A549 (cell line): ENCODE measurements around the gene EXPH5. TPM values are rescaled to one million over a fixed set of nuclear protein-coding genes. Genes with fewer than 3 reads are reported as not detected.

ENCODE experiments used
- ATAC-seq, 2 experiments: fragments of 200-7000 bp in 1 of 2; fragments of >200 bp in 1 of 2; cut with Nextera tagmentation in 1 of 2; cut with Tn5 transposase in 1 of 2; 3 replicates each; pipeline versions ENCODE4 v1.8.0 to v1.9.1; 2018 to 2020; ENCODE audit warnings: mild to moderate bottlenecking in 1 of 2, moderate library complexity in 1 of 2
- CTCF ChIA-PET: fragments of 300-600 bp; sonication (Branson Sonifier 250); formaldehyde crosslinking; extraction: SDS; loops from one replicate; lab custom pipeline; 2021; ENCODE audit warnings: antibody characterized with exemption, inconsistent platforms; lab: Yijun Ruan, JAX
- POLR2A ChIA-PET: fragments of 350-600 bp; formaldehyde crosslinking; extraction: SDS; loops from one replicate; lab custom pipeline; 2021; ENCODE audit warnings: antibody characterized with exemption, inconsistent platforms; lab: Yijun Ruan, JAX
- DNase-seq, 2 experiments: peaks; one replicate each; pipeline versions ENCODE4 v3.0.0 to v3.0.0-alpha.2; 2011 to 2016; ENCODE audit warnings: low read depth in 1 of 2, low spot score in 1 of 2
- FAIRE-seq: peaks from 2 replicates; lab custom pipeline; 2011; peaks lifted over from hg19 to GRCh38; lab: Jason Lieb, UNC
- H3K27ac ChIP-seq, 2 experiments: fragments of >200 bp; sonication (Bioruptor Twin); formaldehyde crosslinking; 3 replicates each; pipeline ENCODE4 v1.5.1; 2016 to 2017
- H3K4me1 ChIP-seq: fragments of >200 bp; sonication (Bioruptor Twin); formaldehyde crosslinking; 3 replicates; pipeline ENCODE4 v1.6.1; 2016
- H3K4me2 ChIP-seq: fragments of >200 bp; sonication (Bioruptor Twin); formaldehyde crosslinking; 3 replicates; pipeline ENCODE4 v1.6.1; 2016
- H3K4me3 ChIP-seq: fragments of >200 bp; sonication (Bioruptor Twin); formaldehyde crosslinking; 3 replicates; pipeline ENCODE4 v1.5.1; 2016
- H3K9me3 ChIP-seq: fragments of >200 bp; sonication (Bioruptor Twin); formaldehyde crosslinking; 3 replicates; pipeline ENCODE4 v1.6.1; 2016
- BHLHE40 ChIP-seq: IDR thresholded peaks from 2 replicates; pipeline ENCODE4 v1.6.1; 2012; ENCODE audit warnings: low read depth, low read length, inconsistent platforms
- CEBPB ChIP-seq, 2 experiments: fragments of >200 bp in 1 of 2; sonication (Bioruptor Twin) in 1 of 2; formaldehyde crosslinking in 1 of 2; IDR thresholded peaks; 2 replicates each; pipeline ENCODE4 v1.6.1; 2012 to 2016
- CHD2 ChIP-seq: fragments of 150-350 bp; IDR thresholded peaks from 2 replicates; pipeline ENCODE4 v1.6.1; 2014; ENCODE audit warnings: low read length; ENCODE audit not compliant: partially characterized antibody
- CHD4 ChIP-seq: fragments of 200-600 bp; sonication (generic); IDR thresholded peaks from 2 replicates; pipeline ENCODE4 v1.6.1; 2016; ENCODE audit warnings: antibody characterized with exemption, mild to moderate bottlenecking, borderline replicate concordance
- EHF ChIP-seq: fragments of 250-450 bp; sonication (Bioruptor Pico); IDR thresholded peaks from 2 replicates; pipeline ENCODE4 v1.5.0; 2020; ENCODE audit warnings: mild to moderate bottlenecking
- EHMT2 ChIP-seq: fragments of 200-600 bp; sonication (generic); IDR thresholded peaks from 2 replicates; pipeline ENCODE4 v1.6.1; 2016; ENCODE audit warnings: antibody characterized with exemption, low read depth, mild to moderate bottlenecking, moderate library complexity
- ESRRA ChIP-seq: fragments of 150-350 bp; IDR thresholded peaks from 2 replicates; pipeline ENCODE4 v1.6.1; 2014; ENCODE audit warnings: mild to moderate bottlenecking, low read length, borderline replicate concordance
- FOSB ChIP-seq: fragments of 250-450 bp; sonication (Bioruptor Pico); IDR thresholded peaks from 2 replicates; pipeline ENCODE4 v1.5.0; 2020; ENCODE audit warnings: mild to moderate bottlenecking, moderate library complexity
- FOSL2 ChIP-seq, 2 experiments: fragments of 450-650 bp in 1 of 2; fragments of >200 bp in 1 of 2; sonication (Bioruptor Twin) in 1 of 2; formaldehyde crosslinking; IDR thresholded peaks; 2 replicates each; pipeline versions ENCODE4 v1.5.0 to v1.6.1; 2016 to 2020; ENCODE audit warnings: mild to moderate bottlenecking in 1 of 2, moderate library complexity in 1 of 2
- GATA3 ChIP-seq: IDR thresholded peaks from 2 replicates; pipeline ENCODE4 v1.6.1; 2012; ENCODE audit warnings: borderline replicate concordance
- HOXA7 ChIP-seq: fragments of 250-450 bp; sonication (Bioruptor Pico); IDR thresholded peaks from 2 replicates; pipeline ENCODE4 v1.5.0; 2020; ENCODE audit warnings: mild to moderate bottlenecking, moderate library complexity
- HOXB13 ChIP-seq: fragments of 250-450 bp; sonication (Bioruptor Pico); IDR thresholded peaks from 2 replicates; pipeline ENCODE4 v1.5.0; 2020; ENCODE audit warnings: low read depth, mild to moderate bottlenecking, moderate library complexity
- HOXB5 ChIP-seq: fragments of 250-450 bp; sonication (Bioruptor Pico); IDR thresholded peaks from 2 replicates; pipeline ENCODE4 v1.5.0; 2020; ENCODE audit warnings: mild to moderate bottlenecking, moderate library complexity
- JUN ChIP-seq, 2 experiments: fragments of >200 bp; sonication (Bioruptor Twin); formaldehyde crosslinking; IDR thresholded peaks; 2 replicates in 1 of 2; 3 replicates in 1 of 2; pipeline ENCODE4 v1.6.1; 2016 to 2017
- JUNB ChIP-seq: fragments of >200 bp; sonication (Bioruptor Twin); formaldehyde crosslinking; IDR thresholded peaks from 2 replicates; pipeline ENCODE4 v1.6.1; 2016
- KDM1A ChIP-seq: fragments of 200-600 bp; sonication (generic); IDR thresholded peaks from 2 replicates; pipeline ENCODE4 v1.6.1; 2016; ENCODE audit warnings: low read depth, mild to moderate bottlenecking
- KDM5A ChIP-seq: fragments of 200-600 bp; sonication (generic); IDR thresholded peaks from 2 replicates; pipeline ENCODE4 v1.6.1; 2016; ENCODE audit warnings: antibody characterized with exemption, mild to moderate bottlenecking
- MAFK ChIP-seq: fragments of 450-650 bp; IDR thresholded peaks from 2 replicates; pipeline ENCODE4 v1.6.1; 2014; ENCODE audit not compliant: partially characterized antibody
- MAZ ChIP-seq: fragments of 150-350 bp; IDR thresholded peaks from 2 replicates; pipeline ENCODE4 v1.6.1; 2014; ENCODE audit warnings: antibody characterized with exemption, low read depth, low read length, borderline replicate concordance
- NPAS2 ChIP-seq: fragments of 250-450 bp; sonication (Bioruptor Pico); IDR thresholded peaks from 2 replicates; pipeline ENCODE4 v1.8.0; 2022; ENCODE audit warnings: mild to moderate bottlenecking, moderate library complexity, borderline replicate concordance
- PHF8 ChIP-seq: fragments of 200-600 bp; sonication (generic); IDR thresholded peaks from 2 replicates; pipeline ENCODE4 v1.6.1; 2016; ENCODE audit warnings: low read depth, mild to moderate bottlenecking, antibody characterized with exemption, moderate library complexity, borderline replicate concordance
- POLR2AphosphoS2 ChIP-seq: conservative IDR thresholded peaks from 2 replicates; pipeline ENCODE4 v1.6.1; 2012; ENCODE audit warnings: low read length, improper control_type of control experiment, inconsistent platforms
- RAD21 ChIP-seq, 2 experiments: fragments of >200 bp in 1 of 2; sonication (Bioruptor Twin) in 1 of 2; formaldehyde crosslinking in 1 of 2; IDR thresholded peaks in 1 of 2; conservative IDR thresholded peaks in 1 of 2; 2 replicates in 1 of 2; 3 replicates in 1 of 2; pipeline ENCODE4 v1.6.1; 2012 to 2018; ENCODE audit warnings: inconsistent platforms in 1 of 2
- RARB ChIP-seq: fragments of 250-450 bp; sonication (Bioruptor Pico); IDR thresholded peaks from 2 replicates; pipeline ENCODE4 v1.8.0; 2021; ENCODE audit warnings: mild to moderate bottlenecking, moderate library complexity
- RCOR1 ChIP-seq: fragments of 150-350 bp; IDR thresholded peaks from 2 replicates; pipeline ENCODE4 v1.6.1; 2014; ENCODE audit warnings: antibody characterized with exemption, low read length, low read depth
- RFX5 ChIP-seq: fragments of 450-650 bp; IDR thresholded peaks from 2 replicates; pipeline ENCODE4 v1.7.1; 2014; ENCODE audit warnings: antibody characterized with exemption, mild to moderate bottlenecking, moderate library complexity
- RNF2 ChIP-seq: fragments of 200-600 bp; sonication (generic); IDR thresholded peaks from 2 replicates; pipeline ENCODE4 v1.6.1; 2016; ENCODE audit warnings: low read depth, mild to moderate bottlenecking, antibody characterized with exemption, moderate library complexity, borderline replicate concordance
- TFCP2L1 ChIP-seq: fragments of 250-450 bp; sonication (Bioruptor Pico); IDR thresholded peaks from 2 replicates; pipeline ENCODE4 v1.5.0; 2021; ENCODE audit warnings: mild to moderate bottlenecking
- ZC3H11A ChIP-seq: fragments of 450-650 bp; IDR thresholded peaks from 2 replicates; pipeline ENCODE4 v1.6.1; 2014; ENCODE audit warnings: antibody characterized with exemption, mild to moderate bottlenecking
- ZFP36 ChIP-seq: fragments of 450-650 bp; IDR thresholded peaks from 2 replicates; pipeline ENCODE4 v1.6.1; 2014; ENCODE audit warnings: borderline replicate concordance; ENCODE audit not compliant: partially characterized antibody
- ZNF302 ChIP-seq: fragments of 250-450 bp; sonication (Bioruptor Pico); IDR thresholded peaks from 2 replicates; pipeline ENCODE4 v1.9.0; 2021; ENCODE audit warnings: inconsistent platforms, mild to moderate bottlenecking, moderate library complexity
- ZSCAN20 ChIP-seq: fragments of 250-450 bp; sonication (Bioruptor Pico); IDR thresholded peaks from 2 replicates; pipeline ENCODE4 v1.8.0; 2022; ENCODE audit warnings: mild to moderate bottlenecking, moderate library complexity
- WGBS: methylation state at CpG from one replicate; pipeline ENCODE4 v1.1.6; 2017; ENCODE audit errors: missing lambda C conversion rate; 5-methylcytosine and 5-hydroxymethylcytosine counted together
- polyA plus RNA-seq, 4 experiments: library from polyadenylated mRNA; depleted of rRNA in 3 of 4; stranded (reverse); fragments of >200 nt; fragmentation: RNase III in 1 of 4; extraction: RNeasy Plus Mini Kit Qiagen cat#74134 plus additional on column Dnase treatment in 1 of 4; gene quantifications; 2 replicates in 3 of 4; 3 replicates in 1 of 4; pipeline ENCODE4 v1.2.3, GENCODE V29; 2011 to 2017
- TF ChIP-seq, protein P1 (sequence below): fragments of >200 bp; sonication (Bioruptor Twin); formaldehyde crosslinking; IDR thresholded peaks from 2 replicates; pipeline ENCODE4 v1.6.1; 2016
- TF ChIP-seq, protein P2 (sequence below): fragments of 450-650 bp; IDR thresholded peaks from 2 replicates; pipeline ENCODE4 v1.6.1; 2014; ENCODE audit warnings: antibody characterized with exemption

EXPH5 gene
- polyA plus RNA-seq, 2 of the 4 experiments (the other 2 are of a cell fraction) = 0.01 to 0.37 TPM

DNA sequence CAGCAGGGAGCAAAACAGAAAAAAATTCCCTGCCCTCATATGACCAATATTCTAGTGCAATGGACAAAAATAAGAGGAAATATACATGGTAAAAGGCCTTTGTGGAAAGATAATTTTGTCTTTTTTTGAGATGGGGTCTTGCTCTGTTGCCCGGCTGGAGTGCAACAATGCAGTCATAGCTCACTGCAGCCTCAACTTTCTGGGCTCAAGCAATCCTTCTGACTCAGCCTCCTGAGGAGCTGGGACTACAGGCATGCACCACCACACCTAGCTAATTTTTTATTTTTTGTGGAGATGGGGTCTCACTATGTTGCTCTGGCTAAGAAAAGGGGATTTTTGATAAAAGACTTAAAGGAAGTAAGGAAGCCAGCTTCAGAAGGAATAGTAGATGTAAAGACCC, 45.6 kb upstream of the EXPH5 start:
- ATAC-seq = no peak
- 67% methylated on average over 1 of the region's 1 CpG for WGBS
- DNase-seq = no peak
- no peak overlapping the region for H3K27ac ChIP-seq
- ChIA-PET CTCF (interaction anchor here (1.0 kb wide), 1 partner anchor 16 kb away, joined by 3 read pairs; no protein-coding TSS in a partner anchor), POLR2A (no interaction called here)
- TF ChIP-seq NPAS2 (CRISPR knock-in tag) (no peak), ZSCAN20 (CRISPR knock-in tag) (no peak), RCOR1 (no peak), ESRRA (no peak), EHMT2 (no peak), KDM1A (no peak), RFX5 (no peak), FOSB (CRISPR knock-in tag) (no peak), ZFP36 (no peak), MAFK (no peak), TFCP2L1 (CRISPR knock-in tag) (no peak), EHF (CRISPR knock-in tag) (no peak), RAD21 (conservative IDR thresholded peaks at IDR 0.05 in 1 of 2, IDR thresholded peaks at IDR 0.05 in 1 of 2) (no peak), GATA3 (no peak), MAZ (no peak)
- TF ChIP-seq, protein P1, sequence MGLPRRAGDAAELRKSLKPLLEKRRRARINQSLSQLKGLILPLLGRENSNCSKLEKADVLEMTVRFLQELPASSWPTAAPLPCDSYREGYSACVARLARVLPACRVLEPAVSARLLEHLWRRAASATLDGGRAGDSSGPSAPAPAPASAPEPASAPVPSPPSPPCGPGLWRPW = no peak
- FAIRE-seq = no peak
- H3K4me3 ChIP-seq = no peak overlapping the region
- H3K4me2 ChIP-seq = no peak overlapping the region
- H3K9me3 ChIP-seq = no peaks in the 10 kb centered on the region
- H3K4me1 ChIP-seq = no peaks in the 10 kb centered on the region

DNA sequence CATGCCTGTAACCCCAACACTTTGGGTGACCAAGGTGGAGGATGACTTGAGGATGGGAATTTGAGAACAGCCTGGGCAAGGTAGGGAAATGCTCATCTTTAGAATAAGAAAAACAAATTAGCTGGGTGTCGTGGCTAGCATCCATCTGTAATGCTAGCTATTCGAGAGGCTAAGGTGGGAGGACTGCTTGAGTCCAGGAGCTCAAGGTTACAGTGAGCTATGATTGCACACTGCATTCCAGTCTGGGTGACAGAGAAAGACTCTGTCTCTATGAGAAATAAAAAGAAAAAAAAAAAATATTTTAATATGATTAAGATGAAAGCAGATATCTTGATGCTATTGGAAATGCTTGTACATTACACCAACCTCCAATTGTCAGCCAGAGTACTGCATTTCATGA, 42.7 kb upstream of the EXPH5 start:
- H3K27ac ChIP-seq = no peak overlapping the region
- H3K4me3 ChIP-seq = no peak overlapping the region
- H3K4me1 ChIP-seq = no peaks in the 10 kb centered on the region
- no peak overlapping the region for H3K4me2 ChIP-seq
- no peak for DNase-seq
- CTCF ChIA-PET = no interaction called here
- WGBS = 48% methylated on average over 2 of the region's 2 CpGs
- no peak for ATAC-seq
- TF ChIP-seq HOXB13 (CRISPR knock-in tag) = no peak
- no peak for TF ChIP-seq HOXB5
- TF ChIP-seq KDM5A = no peak
- TF ChIP-seq FOSL2 (IDR thresholded peaks at IDR 0.05) = no peak
- no peak for TF ChIP-seq FOSL2 (CRISPR knock-in tag; IDR thresholded peaks at IDR 0.05)
- TF ChIP-seq ZC3H11A = no peak
- TF ChIP-seq BHLHE40 = no peak
- TF ChIP-seq ZFP36 = no peak
- TF ChIP-seq RARB = no peak
- no peak for TF ChIP-seq RNF2
- no peak for TF ChIP-seq JUN (IDR thresholded peaks at IDR 0.05)
- TF ChIP-seq PHF8 = no peak
- no peak for TF ChIP-seq ZNF302 (CRISPR knock-in tag)
- TF ChIP-seq, all 56 proteins: peak for 0
- FAIRE-seq = no peak
- no peaks in the 10 kb centered on the region for H3K9me3 ChIP-seq
- POLR2A ChIA-PET = no interaction called here

DNA sequence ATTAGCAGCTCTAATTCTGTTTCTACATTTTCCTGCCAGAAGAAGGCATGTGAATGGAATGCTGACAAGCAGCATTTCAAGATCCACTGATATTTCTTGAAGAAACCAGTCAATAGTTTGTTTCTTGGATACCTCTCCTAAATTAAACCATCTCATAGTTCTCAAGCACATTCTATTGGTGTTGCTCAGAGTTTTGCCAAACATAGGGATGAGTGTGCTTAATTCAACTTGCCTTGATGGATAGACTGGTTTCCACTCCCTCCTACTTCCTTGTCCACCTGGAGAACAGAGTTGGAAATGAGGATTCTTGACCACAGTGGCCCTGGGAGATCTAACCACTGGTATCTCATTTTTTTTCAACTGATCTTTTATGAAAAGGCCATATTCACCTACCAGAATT, 41.5 kb upstream of the EXPH5 start:
- H3K4me3 ChIP-seq = no peak overlapping the region
- H3K27ac ChIP-seq = no peak overlapping the region
- ATAC-seq = no peak

More for the DNA sequence above, 41.5 kb upstream of the EXPH5 start:
- H3K4me2 ChIP-seq = no peak overlapping the region
- TF ChIP-seq HOXA7 (CRISPR knock-in tag) = no peak
- TF ChIP-seq, protein P2, sequence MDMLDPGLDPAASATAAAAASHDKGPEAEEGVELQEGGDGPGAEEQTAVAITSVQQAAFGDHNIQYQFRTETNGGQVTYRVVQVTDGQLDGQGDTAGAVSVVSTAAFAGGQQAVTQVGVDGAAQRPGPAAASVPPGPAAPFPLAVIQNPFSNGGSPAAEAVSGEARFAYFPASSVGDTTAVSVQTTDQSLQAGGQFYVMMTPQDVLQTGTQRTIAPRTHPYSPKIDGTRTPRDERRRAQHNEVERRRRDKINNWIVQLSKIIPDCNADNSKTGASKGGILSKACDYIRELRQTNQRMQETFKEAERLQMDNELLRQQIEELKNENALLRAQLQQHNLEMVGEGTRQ = no peak
- no peak for TF ChIP-seq CEBPB (IDR thresholded peaks at IDR 0.05)
- no peak for TF ChIP-seq ZSCAN20 (CRISPR knock-in tag)
- no peak for TF ChIP-seq CHD4
- no peak for TF ChIP-seq CHD2
- TF ChIP-seq ZC3H11A = no peak
- no peak for TF ChIP-seq RARB
- no peak for TF ChIP-seq POLR2AphosphoS2
- no peak for TF ChIP-seq JUNB
- CTCF ChIA-PET = interaction anchor here (1.0 to 2.0 kb wide), 2 partner anchors 12 to 18 kb away, joined by 4 to 5 read pairs; no protein-coding TSS in a partner anchor
- POLR2A ChIA-PET = no interaction called here
- H3K9me3 ChIP-seq = no peaks in the 10 kb centered on the region
- no peaks in the 10 kb centered on the region for H3K4me1 ChIP-seq
- DNase-seq (no peak), FAIRE-seq (no peak)
